Smooth muscle cell (in vitro differentiated cells): Measurements from ENCODE around the gene DRD3. TPM values are rescaled to one million over a fixed set of nuclear protein-coding genes. Genes with fewer than 3 reads are reported as not detected.

Source experiments
- DNase-seq: peaks from one replicate; lab custom pipeline; 2025; ENCODE audit not compliant: unreplicated experiment; lab: John Stamatoyannopoulos, UW
- H2AFZ ChIP-seq: fragments of 200-600 bp; sonication (generic); 2 replicates; pipeline ENCODE4 v1.6.0; 2016; ENCODE audit warnings: antibody characterized with exemption, low read depth, mild to moderate bottlenecking
- H3F3A ChIP-seq: fragments of 200-600 bp; sonication (generic); 2 replicates; pipeline ENCODE4 v1.6.0; 2017; ENCODE audit warnings: antibody characterized with exemption, low read depth
- H3K27ac ChIP-seq: fragments of 200-600 bp; sonication (generic); 2 replicates; pipeline ENCODE4 v1.5.1; 2016; ENCODE audit warnings: low read depth, mild to moderate bottlenecking
- H3K27me3 ChIP-seq: fragments of 200-600 bp; sonication (generic); 2 replicates; pipeline ENCODE4 v1.6.1; 2016; ENCODE audit warnings: low read depth, mild to moderate bottlenecking
- H3K36me3 ChIP-seq: fragments of 200-600 bp; sonication (generic); 2 replicates; pipeline ENCODE4 v1.5.1; 2016; ENCODE audit warnings: low read depth
- H3K4me1 ChIP-seq: fragments of 200-600 bp; sonication (generic); 2 replicates; pipeline ENCODE4 v1.5.1; 2016; ENCODE audit warnings: low read depth
- H3K4me2 ChIP-seq: fragments of 200-600 bp; sonication (generic); 2 replicates; pipeline ENCODE4 v1.6.0; 2016; ENCODE audit warnings: mild to moderate bottlenecking
- H3K4me3 ChIP-seq: fragments of 200-600 bp; sonication (generic); 2 replicates; pipeline ENCODE4 v1.5.1; 2016; ENCODE audit warnings: mild to moderate bottlenecking
- H3K79me2 ChIP-seq: fragments of 200-600 bp; sonication (generic); 2 replicates; pipeline ENCODE4 v1.6.0; 2016; ENCODE audit warnings: low read depth, mild to moderate bottlenecking
- H3K9ac ChIP-seq: fragments of 200-600 bp; sonication (generic); 2 replicates; pipeline ENCODE4 v1.6.0; 2016; ENCODE audit warnings: low read depth
- H3K9me3 ChIP-seq: fragments of 200-600 bp; sonication (generic); replicated peaks from 2 replicates; pipeline ENCODE4 v1.5.1; 2016; ENCODE audit warnings: low read depth
- H4K20me1 ChIP-seq: fragments of 200-600 bp; sonication (generic); 2 replicates; pipeline ENCODE4 v1.6.0; 2016; ENCODE audit warnings: low read depth
- CTCF ChIP-seq: fragments of 200-600 bp; sonication (generic); IDR thresholded peaks from 2 replicates; pipeline ENCODE4 v1.5.1; 2017; ENCODE audit warnings: borderline replicate concordance, mild to moderate bottlenecking, antibody characterized with exemption; ENCODE audit not compliant: insufficient read depth, poor library complexity, severe bottlenecking
- WGBS: methylation state at CpG from one replicate; pipeline ENCODE4 v1.1.7; 2016; ENCODE audit warnings: low lambda C conversion rate; 5-methylcytosine and 5-hydroxymethylcytosine counted together
- polyA plus RNA-seq: library from polyadenylated mRNA; unstranded; fragments of >200 nt; fragmentation: Nextera tagmentation; extraction: Ambion mirVana; gene quantifications from 2 replicates; pipeline ENCODE4 v1.2.1, GENCODE V29; 2016
- total RNA-seq: library from RNA; depleted of rRNA; stranded (reverse); fragments of >200 nt; gene quantifications from 2 replicates; pipeline ENCODE4 v1.2.3, GENCODE V29; 2014

The DRD3 gene
- total RNA-seq: 0.09 TPM in 1 of 2 replicates, not detected in the other
- not detected in 2 replicates for polyA plus RNA-seq

DNA sequence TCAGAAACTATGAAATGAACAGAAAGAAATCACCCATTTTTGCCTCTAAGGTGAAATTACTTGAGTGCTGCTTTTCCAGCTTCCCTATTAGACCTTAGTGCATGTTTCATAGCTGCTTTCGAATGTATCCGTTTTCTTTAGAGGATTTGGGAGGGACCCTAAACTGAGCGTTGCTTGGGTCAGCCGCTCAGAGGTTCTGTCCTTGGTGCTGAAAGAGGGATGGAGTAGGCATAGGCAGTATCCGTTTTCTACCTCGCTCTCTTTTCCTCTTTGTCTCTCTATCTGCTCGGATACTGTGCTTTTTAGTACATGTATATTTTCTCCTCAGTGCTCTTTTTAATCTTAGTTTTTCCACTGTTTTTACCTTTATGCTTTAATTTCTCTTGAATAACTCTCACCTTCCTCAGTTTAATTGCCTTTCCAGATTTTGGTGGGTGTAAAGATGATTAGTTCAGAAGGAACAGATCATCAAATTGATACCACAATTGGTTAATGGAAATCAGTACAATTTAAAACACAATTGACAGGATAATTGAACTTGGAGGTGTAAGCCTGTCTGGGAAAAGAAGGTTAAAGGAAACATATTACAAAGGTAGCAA, at the start of gene DRD3:
TSS of gene DRD3 (minus strand) at position 283 of the 599 bp plus-strand sequence. CDS start 7,060 bp downstream, outside the sequence.
- no peak within 1 kb of the TSS for H3K9ac ChIP-seq
- no peak within 1 kb of the TSS for H3K27ac ChIP-seq
- no peak within 1 kb of the TSS for H3K4me2 ChIP-seq
- TF ChIP-seq CTCF: no peak
- no peaks in the 10 kb centered on the region for H4K20me1 ChIP-seq
- H3K79me2 ChIP-seq: no peaks in the 10 kb centered on the region
- WGBS: 13% methylated on average over 7 of the region's 7 CpGs
- no peak within 1 kb of the TSS for H3K4me3 ChIP-seq
- no peaks in the 10 kb centered on the region for H3K27me3 ChIP-seq
- H3K36me3 ChIP-seq: no peaks in the 10 kb centered on the region
- no peaks in the 10 kb centered on the region for H3F3A ChIP-seq
- no peak for DNase-seq
- no peak within 1 kb of the TSS for H2AFZ ChIP-seq
- H3K4me1 ChIP-seq: no peaks in the 10 kb centered on the region
- H3K9me3 ChIP-seq: no peaks in the 10 kb centered on the region

DNA sequence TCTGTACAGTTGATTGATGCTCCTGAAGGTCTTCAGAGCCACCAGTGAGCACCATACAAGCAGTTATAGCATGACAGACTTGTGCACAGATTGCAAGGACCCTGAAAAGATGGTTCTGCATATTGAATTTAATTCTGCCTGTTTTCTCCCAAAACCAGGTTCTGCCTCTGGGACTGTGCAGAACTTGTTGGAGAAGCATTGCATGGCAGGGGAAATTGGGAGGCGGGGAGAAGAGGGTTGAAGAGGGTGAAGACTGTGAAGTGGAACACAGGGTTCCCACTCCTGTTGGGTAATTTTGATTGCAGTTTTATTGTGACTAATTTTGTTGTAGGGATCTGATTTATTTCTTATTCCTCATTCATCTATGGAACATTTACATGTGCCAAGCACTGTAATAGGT, 48.2 kb upstream of the DRD3 start:
- no peak for DNase-seq
- Histone ChIP-seq H3F3A (no peaks in the 10 kb centered on the region), H3K4me1 (no peaks in the 10 kb centered on the region), H3K27me3 (no peaks in the 10 kb centered on the region), H3K4me2 (no peak overlapping the region), H3K79me2 (no peaks in the 10 kb centered on the region), H4K20me1 (no peaks in the 10 kb centered on the region), H3K9me3 (no peaks in the 10 kb centered on the region), H2AFZ (no peak overlapping the region), H3K36me3 (no peaks in the 10 kb centered on the region), H3K27ac (no peak overlapping the region), H3K9ac (no peak overlapping the region), H3K4me3 (no peak overlapping the region)
- no peak for TF ChIP-seq CTCF
- 78% methylated on average over 1 of the region's 1 CpG for WGBS

DNA sequence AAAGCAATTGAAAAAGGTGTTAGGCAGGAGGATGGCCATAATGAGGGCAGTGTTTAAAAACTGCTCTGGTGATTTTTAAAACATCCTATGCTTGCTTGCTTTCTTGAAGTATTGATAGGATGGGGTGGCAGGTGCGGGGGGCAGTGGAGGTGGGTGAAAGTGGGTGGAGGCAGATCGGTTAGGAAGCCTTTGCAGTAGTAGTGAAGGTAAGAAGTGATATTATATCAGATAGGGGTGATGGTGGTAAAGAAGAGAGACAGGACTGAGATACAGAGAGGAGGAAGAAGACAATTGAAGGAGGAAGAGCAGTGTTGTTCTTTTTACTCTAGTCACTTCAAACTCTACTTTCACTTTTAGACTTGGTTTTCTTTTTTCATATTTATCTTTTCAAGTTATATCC, 47.5 kb upstream of the DRD3 start:
- no peaks in the 10 kb centered on the region for H3K79me2 ChIP-seq
- no peak for DNase-seq
- H3K27me3 ChIP-seq: no peaks in the 10 kb centered on the region
- no peak overlapping the region for H3K9ac ChIP-seq
- H3K36me3 ChIP-seq: no peaks in the 10 kb centered on the region
- H2AFZ ChIP-seq: no peak overlapping the region
- H3K4me3 ChIP-seq: no peak overlapping the region
- H3K27ac ChIP-seq: no peak overlapping the region
- H4K20me1 ChIP-seq: no peaks in the 10 kb centered on the region
- no peaks in the 10 kb centered on the region for H3F3A ChIP-seq
- H3K4me2 ChIP-seq: no peak overlapping the region
- H3K4me1 ChIP-seq: no peaks in the 10 kb centered on the region
- no peak for TF ChIP-seq CTCF
- H3K9me3 ChIP-seq: no peaks in the 10 kb centered on the region
- WGBS: 91% methylated on average over 2 of the region's 2 CpGs

- Histone ChIP-seq H3F3A (no peaks in the 10 kb centered on the region), H4K20me1 (no peaks in the 10 kb centered on the region), H3K9ac (no peak overlapping the region), H3K4me1 (no peaks in the 10 kb centered on the region), H3K27ac (no peak overlapping the region), H3K79me2 (no peaks in the 10 kb centered on the region), H3K36me3 (no peaks in the 10 kb centered on the region), H3K9me3 (no peaks in the 10 kb centered on the region), H3K4me3 (no peak overlapping the region), H3K4me2 (no peak overlapping the region), H3K27me3 (no peaks in the 10 kb centered on the region), H2AFZ (no peak overlapping the region)
- whole genome bisulfite sequencing: 92% methylated on average over 3 of the region's 3 CpGs
- no peak for DNase-seq
- no peak for TF ChIP-seq CTCF
Measured at GRCh38 chr3:114223143-114223542, 44.3 kb upstream of the DRD3 start.
